Keratinocyte (primary cell): ENCODE data around the gene LYPD6B.

Source experiments
- CTCF ChIP-seq, 3 experiments: IDR thresholded peaks in 1 of 3; conservative IDR thresholded peaks in 1 of 3; optimal IDR thresholded peaks in 1 of 3; 2 replicates in 2 of 3; 3 replicates in 1 of 3; pipeline versions ENCODE3 to v1.5.1; 2011; ENCODE audit warnings: low read length in 3 of 3, mild to moderate bottlenecking in 3 of 3, moderate library complexity in 2 of 3, control low read depth in 1 of 3, inconsistent platforms in 1 of 3; ENCODE audit not compliant: insufficient read depth in 2 of 3; ENCODE audit errors: extremely low read depth in 1 of 3
- EZH2 ChIP-seq: IDR thresholded peaks from one replicate; pipeline ENCODE4 v1.6.1; 2012; ENCODE audit warnings: inconsistent platforms, mild to moderate bottlenecking, low read length, moderate library complexity

DNA sequence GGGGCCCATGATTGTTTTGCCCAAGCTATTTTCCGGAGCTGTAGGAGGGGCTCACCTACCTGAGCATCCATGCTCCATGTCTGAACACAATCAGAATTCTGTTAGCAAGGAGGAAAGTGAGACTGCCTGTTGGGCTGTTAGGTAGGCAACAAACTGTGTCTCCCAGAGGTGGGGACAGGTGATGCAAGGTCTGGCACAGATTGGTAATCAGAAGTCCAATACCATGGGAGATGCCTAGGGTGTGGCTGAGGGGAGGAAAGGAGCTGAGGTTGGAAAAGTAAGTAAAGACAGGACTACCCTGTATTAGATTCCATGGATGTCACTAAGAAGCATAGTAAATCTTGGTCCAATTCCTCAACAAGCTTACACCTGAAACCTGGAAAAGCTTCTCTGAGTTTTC lies 3.0 kb downstream of the LYPD6B start:
- TF ChIP-seq CTCF (optimal IDR thresholded peaks at IDR 0.05 in 1 of 3, IDR thresholded peaks at IDR 0.05 in 1 of 3, conservative IDR thresholded peaks at IDR 0.05 in 1 of 3; ENCODE audit: extremely low read depth in 1 of 3, insufficient read depth in 2 of 3, low read length in 3 of 3) (no peak), EZH2 (no peak)
